Smooth muscle cell (in vitro differentiated cells): ENCODE measurements around the gene STX18. TPM values are rescaled to one million over a fixed set of nuclear protein-coding genes. Genes with fewer than 3 reads are reported as not detected.

Experiments
- DNase-seq: peaks from one replicate; lab custom pipeline; 2025; ENCODE audit not compliant: unreplicated experiment; lab: John Stamatoyannopoulos, UW
- H2AFZ ChIP-seq: fragments of 200-600 bp; sonication (generic); 2 replicates; pipeline ENCODE4 v1.6.0; 2016; ENCODE audit warnings: antibody characterized with exemption, low read depth, mild to moderate bottlenecking
- H3F3A ChIP-seq: fragments of 200-600 bp; sonication (generic); 2 replicates; pipeline ENCODE4 v1.6.0; 2017; ENCODE audit warnings: antibody characterized with exemption, low read depth
- H3K27ac ChIP-seq: fragments of 200-600 bp; sonication (generic); 2 replicates; pipeline ENCODE4 v1.5.1; 2016; ENCODE audit warnings: low read depth, mild to moderate bottlenecking
- H3K27me3 ChIP-seq: fragments of 200-600 bp; sonication (generic); 2 replicates; pipeline ENCODE4 v1.6.1; 2016; ENCODE audit warnings: low read depth, mild to moderate bottlenecking
- H3K36me3 ChIP-seq: fragments of 200-600 bp; sonication (generic); 2 replicates; pipeline ENCODE4 v1.5.1; 2016; ENCODE audit warnings: low read depth
- H3K4me1 ChIP-seq: fragments of 200-600 bp; sonication (generic); 2 replicates; pipeline ENCODE4 v1.5.1; 2016; ENCODE audit warnings: low read depth
- H3K4me2 ChIP-seq: fragments of 200-600 bp; sonication (generic); 2 replicates; pipeline ENCODE4 v1.6.0; 2016; ENCODE audit warnings: mild to moderate bottlenecking
- H3K4me3 ChIP-seq: fragments of 200-600 bp; sonication (generic); 2 replicates; pipeline ENCODE4 v1.5.1; 2016; ENCODE audit warnings: mild to moderate bottlenecking
- H3K79me2 ChIP-seq: fragments of 200-600 bp; sonication (generic); 2 replicates; pipeline ENCODE4 v1.6.0; 2016; ENCODE audit warnings: low read depth, mild to moderate bottlenecking
- H3K9ac ChIP-seq: fragments of 200-600 bp; sonication (generic); 2 replicates; pipeline ENCODE4 v1.6.0; 2016; ENCODE audit warnings: low read depth
- H3K9me3 ChIP-seq: fragments of 200-600 bp; sonication (generic); replicated peaks from 2 replicates; pipeline ENCODE4 v1.5.1; 2016; ENCODE audit warnings: low read depth
- H4K20me1 ChIP-seq: fragments of 200-600 bp; sonication (generic); 2 replicates; pipeline ENCODE4 v1.6.0; 2016; ENCODE audit warnings: low read depth
- WGBS: methylation state at CpG from one replicate; pipeline ENCODE4 v1.1.7; 2016; ENCODE audit warnings: low lambda C conversion rate; 5-methylcytosine and 5-hydroxymethylcytosine counted together
- polyA plus RNA-seq: library from polyadenylated mRNA; unstranded; fragments of >200 nt; fragmentation: Nextera tagmentation; extraction: Ambion mirVana; gene quantifications from 2 replicates; pipeline ENCODE4 v1.2.1, GENCODE V29; 2016
- total RNA-seq: library from RNA; depleted of rRNA; stranded (reverse); fragments of >200 nt; gene quantifications from 2 replicates; pipeline ENCODE4 v1.2.3, GENCODE V29; 2014
- TF ChIP-seq, protein P1 (sequence below): fragments of 200-600 bp; sonication (generic); IDR thresholded peaks from 2 replicates; pipeline ENCODE4 v1.5.1; 2017; ENCODE audit warnings: borderline replicate concordance, mild to moderate bottlenecking, antibody characterized with exemption; ENCODE audit not compliant: insufficient read depth, poor library complexity, severe bottlenecking

Gene STX18
- total and polyA plus RNA-seq, 2 experiments from 2014 or later: 17.7 to 23.3 TPM

DNA sequence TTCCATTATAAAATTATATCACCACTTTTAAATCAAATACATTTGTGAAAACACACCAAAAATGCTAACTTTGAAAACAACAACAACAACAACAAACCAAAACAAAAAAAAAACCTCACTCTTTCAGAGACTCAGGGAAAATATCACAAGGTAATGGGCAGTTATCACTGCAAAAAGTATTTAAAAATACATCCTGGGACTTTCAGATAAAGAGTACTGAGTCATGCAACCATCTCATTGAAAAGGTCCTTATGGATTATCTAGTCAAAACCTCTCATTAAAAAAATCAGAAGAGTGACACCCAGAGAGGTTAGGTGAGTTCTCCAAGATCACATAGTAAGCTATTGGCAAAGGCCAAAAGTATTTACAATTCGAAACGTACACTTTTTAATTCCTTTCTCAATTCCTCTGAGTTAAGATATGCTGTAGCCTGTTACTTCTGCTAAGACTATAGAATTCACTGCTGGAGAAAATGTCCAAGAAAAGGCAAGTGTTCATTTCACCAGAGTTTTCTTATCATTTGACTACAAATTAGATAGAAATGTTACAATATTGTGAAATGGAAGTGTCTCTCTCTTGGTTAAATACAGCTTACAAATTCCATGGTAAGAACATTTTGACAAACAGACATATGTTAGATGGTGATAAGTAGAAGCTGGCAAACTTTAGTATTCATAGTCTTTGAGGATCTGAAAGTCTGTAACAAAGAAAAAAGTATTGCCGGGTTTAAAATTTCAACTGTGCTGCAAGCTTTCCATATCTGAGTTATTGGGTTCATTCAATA is 9.3 kb downstream of the STX18 start:
- H3K27me3 ChIP-seq: no peaks in the 10 kb centered on the region
- TF ChIP-seq, protein P1, sequence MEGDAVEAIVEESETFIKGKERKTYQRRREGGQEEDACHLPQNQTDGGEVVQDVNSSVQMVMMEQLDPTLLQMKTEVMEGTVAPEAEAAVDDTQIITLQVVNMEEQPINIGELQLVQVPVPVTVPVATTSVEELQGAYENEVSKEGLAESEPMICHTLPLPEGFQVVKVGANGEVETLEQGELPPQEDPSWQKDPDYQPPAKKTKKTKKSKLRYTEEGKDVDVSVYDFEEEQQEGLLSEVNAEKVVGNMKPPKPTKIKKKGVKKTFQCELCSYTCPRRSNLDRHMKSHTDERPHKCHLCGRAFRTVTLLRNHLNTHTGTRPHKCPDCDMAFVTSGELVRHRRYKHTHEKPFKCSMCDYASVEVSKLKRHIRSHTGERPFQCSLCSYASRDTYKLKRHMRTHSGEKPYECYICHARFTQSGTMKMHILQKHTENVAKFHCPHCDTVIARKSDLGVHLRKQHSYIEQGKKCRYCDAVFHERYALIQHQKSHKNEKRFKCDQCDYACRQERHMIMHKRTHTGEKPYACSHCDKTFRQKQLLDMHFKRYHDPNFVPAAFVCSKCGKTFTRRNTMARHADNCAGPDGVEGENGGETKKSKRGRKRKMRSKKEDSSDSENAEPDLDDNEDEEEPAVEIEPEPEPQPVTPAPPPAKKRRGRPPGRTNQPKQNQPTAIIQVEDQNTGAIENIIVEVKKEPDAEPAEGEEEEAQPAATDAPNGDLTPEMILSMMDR: no peak
- no peaks in the 10 kb centered on the region for H3K9me3 ChIP-seq

DNA sequence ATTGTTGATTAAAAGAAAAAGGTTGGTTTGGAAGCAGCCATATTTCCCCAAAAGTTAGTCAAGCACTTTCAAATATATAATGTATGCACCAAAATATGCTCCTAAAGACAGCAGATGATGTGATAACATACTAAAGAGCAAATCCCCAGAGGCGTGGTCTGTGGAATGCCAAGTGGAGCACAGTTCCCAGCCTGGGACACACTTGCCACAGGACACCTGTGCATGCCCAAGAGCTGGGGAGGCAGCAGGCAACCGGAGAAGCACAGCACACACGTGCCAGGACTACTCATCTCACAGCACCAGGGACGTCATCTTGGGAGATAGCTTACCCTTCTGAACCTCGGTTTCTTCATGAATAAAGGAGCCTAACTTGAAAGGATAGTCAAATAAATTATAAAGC is 12.5 kb downstream of the STX18 start:
- no peaks in the 10 kb centered on the region for H3K36me3 ChIP-seq
- DNase-seq: no peak
- no peak overlapping the region for H3K9ac ChIP-seq
- no peak overlapping the region for H2AFZ ChIP-seq
- 94% methylated on average over 5 of the region's 5 CpGs for WGBS
- H3K4me3 ChIP-seq: no peak overlapping the region
- no peak overlapping the region for H3K4me2 ChIP-seq
- TF ChIP-seq, protein P1: no peak
- peaks cover 60% of the 10 kb centered on the region for H3K79me2 ChIP-seq
- H3K27me3 ChIP-seq: no peaks in the 10 kb centered on the region
- no peak overlapping the region for H3K27ac ChIP-seq
- peaks cover 6% of the 10 kb centered on the region for H3K4me1 ChIP-seq
- H3F3A ChIP-seq: no peaks in the 10 kb centered on the region
- H3K9me3 ChIP-seq: no peaks in the 10 kb centered on the region
- peaks cover 99% of the 10 kb centered on the region for H4K20me1 ChIP-seq

More for the DNA sequence above, 9.3 kb downstream of the STX18 start:
- Histone ChIP-seq H3F3A (no peaks in the 10 kb centered on the region), H2AFZ (no peak overlapping the region), H3K4me3 (no peak overlapping the region), H3K36me3 (no peaks in the 10 kb centered on the region), H3K9ac (no peak overlapping the region), H4K20me1 (peaks cover 99% of the 10 kb centered on the region), H3K4me2 (no peak overlapping the region), H3K79me2 (peaks cover 68% of the 10 kb centered on the region), H3K4me1 (no peaks in the 10 kb centered on the region), H3K27ac (no peak overlapping the region)
- 97% methylated on average over 3 of the region's 3 CpGs for WGBS
- DNase-seq: no peak

DNA sequence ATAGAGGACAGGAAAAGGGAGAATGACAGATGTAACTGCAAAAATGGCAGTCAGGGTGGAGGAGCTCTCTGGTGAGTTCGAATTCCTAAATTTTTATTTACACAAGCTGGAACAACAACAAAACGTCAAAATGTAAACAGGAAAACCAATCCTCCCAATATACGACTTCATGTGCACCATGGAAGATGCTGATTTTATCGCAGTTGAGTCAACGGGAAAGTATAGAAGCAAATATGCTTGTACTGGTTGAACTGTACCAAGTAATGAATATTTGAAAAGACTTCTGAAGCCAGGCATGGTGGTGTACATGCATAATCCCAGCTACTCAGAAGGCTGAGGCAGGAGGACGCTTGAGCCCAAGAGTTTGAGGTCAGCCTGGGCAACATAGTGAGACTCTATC is 15.4 kb downstream of the STX18 start:
- no peaks in the 10 kb centered on the region for H3K36me3 ChIP-seq
- H3K4me1 ChIP-seq: peaks cover 14% of the 10 kb centered on the region
- no peaks in the 10 kb centered on the region for H3K27me3 ChIP-seq
- no peak overlapping the region for H2AFZ ChIP-seq
- no peaks in the 10 kb centered on the region for H3K9me3 ChIP-seq
- peaks cover 97% of the 10 kb centered on the region for H4K20me1 ChIP-seq
- TF ChIP-seq, protein P1: no peak
- WGBS: 89% methylated on average over 6 of the region's 6 CpGs
- no peak overlapping the region for H3K4me2 ChIP-seq
- DNase-seq: no peak
- peaks cover 54% of the 10 kb centered on the region for H3K79me2 ChIP-seq
- H3F3A ChIP-seq: no peaks in the 10 kb centered on the region
- H3K4me3 ChIP-seq: no peak overlapping the region
- H3K27ac ChIP-seq: no peak overlapping the region
- H3K9ac ChIP-seq: no peak overlapping the region

DNA sequence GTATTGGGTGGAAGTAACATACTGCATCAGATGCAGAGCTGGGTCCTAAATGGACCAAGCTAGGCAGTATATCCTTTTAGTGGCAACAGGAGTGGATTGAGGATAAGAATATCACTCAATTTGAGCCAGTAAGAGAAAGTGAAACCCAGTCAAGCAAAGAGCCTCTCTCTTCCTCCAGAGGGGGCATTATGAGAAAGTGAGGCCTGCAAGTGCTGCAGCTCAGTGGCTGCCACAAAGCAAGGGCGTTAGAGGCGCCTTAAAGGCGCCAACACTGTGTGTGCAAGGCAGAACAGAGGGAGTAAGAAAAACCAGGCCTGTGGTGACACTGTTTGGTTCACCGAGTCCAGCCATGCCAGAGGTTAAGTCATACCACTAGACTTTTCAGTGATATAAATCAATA is 17.5 kb downstream of the STX18 start:
- Histone ChIP-seq H3K79me2 (peaks cover 48% of the 10 kb centered on the region), H3K9me3 (no peaks in the 10 kb centered on the region), H3F3A (no peaks in the 10 kb centered on the region), H3K9ac (no peak overlapping the region), H3K27ac (no peak overlapping the region), H3K36me3 (no peaks in the 10 kb centered on the region), H3K4me3 (no peak overlapping the region), H3K27me3 (no peaks in the 10 kb centered on the region), H4K20me1 (peaks cover 97% of the 10 kb centered on the region), H3K4me2 (no peak overlapping the region), H3K4me1 (peaks cover 27% of the 10 kb centered on the region), H2AFZ (no peak overlapping the region)
- TF ChIP-seq, protein P1: no peak
- 61% methylated on average over 4 of the region's 4 CpGs for WGBS
- DNase-seq: no peak
